ENCODE data around the gene ZRANB3. TPM values are rescaled to one million over a fixed set of nuclear protein-coding genes. Genes with fewer than 3 reads are reported as not detected.

The ZRANB3 gene
- total and polyA plus RNA-seq, 2 of the 13 experiments (the other 11 are each of a cell fraction or from before 2014, with no cell fraction given), result 5.8 to 25.2 TPM

- Histone ChIP-seq H3K4me3 (replicated peaks in 1 of 3; ENCODE audit: insufficient read depth in 1 of 3, low read depth in 2 of 3, low read length in 3 of 3) (no peak overlapping the region), H3K27me3 (ENCODE audit: control insufficient read depth in 1 of 2, insufficient read depth in 2 of 2, low read length in 2 of 2) (no peaks in the 10 kb centered on the region), H3K4me2 (ENCODE audit: low read depth, low read length) (no peak overlapping the region), H4K20me1 (ENCODE audit: insufficient read depth, low read length) (no peaks in the 10 kb centered on the region), H3K27ac (ENCODE audit: extremely low read length, insufficient read depth, low read length) (no peak overlapping the region), H3K9me3 (ENCODE audit: low read length) (peaks cover 9% of the 10 kb centered on the region; the same call in 1 of the 2 replicates), H2AFZ (ENCODE audit: low read length) (no peak overlapping the region), H3K4me1 (ENCODE audit: insufficient read depth, low read length) (no peaks in the 10 kb centered on the region), H3K79me2 (ENCODE audit: insufficient read depth, low read length) (no peaks in the 10 kb centered on the region), H3K9ac (ENCODE audit: insufficient read depth, low read depth, low read length) (no peak overlapping the region), H3K36me3 (replicated peaks in 1 of 2; ENCODE audit: control insufficient read depth in 1 of 2, insufficient read depth in 2 of 2, low read length in 2 of 2) (peaks cover 1 to 4% of the 10 kb centered on the region in 2 experiments; a peak in 1 of 5 replicates)
- intact Hi-C loops (cut with micrococcal nuclease; ENCODE audit: unreplicated experiment) (no loop called here), in situ Hi-C loops (cut with HindIII; ENCODE audit: extremely low pct_ligation_motif_present, low pct_unique_long_range_greater_than_20kb) (no loop called here)
- no peak for ATAC-seq
- no peak for FAIRE-seq
- no TSS peak for BruUV-seq (replicated peaks)
- CTCF ChIA-PET (ENCODE audit: low intra/inter-chr PET ratio, low total read pairs), result no interaction called here
- POLR2A ChIA-PET, result no interaction called here
- TF ChIP-seq MAX (IDR thresholded peaks at IDR 0.05) (no peak), SETDB1 (CRISPR knock-in tag; IDR thresholded peaks at IDR 0.05; ENCODE audit: borderline replicate concordance) (no peak), NAIF1 (CRISPR knock-in tag; IDR thresholded peaks at IDR 0.05; ENCODE audit: borderline replicate concordance) (no peak), NFE2 (CRISPR knock-in tag; IDR thresholded peaks at IDR 0.05) (no peak), MAFF (IDR thresholded peaks at IDR 0.05; ENCODE audit: low read depth, low read length) (peak; percentile 38; the same call in 1 of the 2 replicates), TEF (CRISPR knock-in tag; IDR thresholded peaks at IDR 0.05) (no peak), MAFK (conservative IDR thresholded peaks at IDR 0.05 in 1 of 2, IDR thresholded peaks at IDR 0.05 in 1 of 2; ENCODE audit: low read length in 2 of 2) (peak; percentile 46 to 68; a peak in 3 of 4 replicates), PHF8 (CRISPR knock-in tag; IDR thresholded peaks at IDR 0.05) (no peak), BCLAF1 (IDR thresholded peaks at IDR 0.05) (no peak), NPAS2 (CRISPR knock-in tag; IDR thresholded peaks at IDR 0.05; ENCODE audit: borderline replicate concordance) (no peak), ZNF83 (CRISPR knock-in tag; IDR thresholded peaks at IDR 0.05; ENCODE audit: borderline replicate concordance) (no peak), ZNF362 (CRISPR knock-in tag; IDR thresholded peaks at IDR 0.05; ENCODE audit: borderline replicate concordance) (no peak), DRAP1 (CRISPR knock-in tag; IDR thresholded peaks at IDR 0.05) (no peak), ZNF704 (CRISPR knock-in tag; IDR thresholded peaks at IDR 0.05; ENCODE audit: borderline replicate concordance) (no peak), SIX4 (CRISPR knock-in tag; IDR thresholded peaks at IDR 0.05) (no peak)
- WGBS (ENCODE audit: low lambda C conversion rate), result 95% methylated on average over 4 of the region's 4 CpGs
- DNase-seq (ENCODE audit: low spot score), result no peak
These were observed 226.3 kb downstream of the ZRANB3 start for GRCh38 chr2:135304694-135305093.

Data from HepG2 (cell line).